Thymus (tissue), 11 donors: ENCODE measurements around the gene MACROD2. TPM values are rescaled to one million over a fixed set of nuclear protein-coding genes. Genes with fewer than 3 reads are reported as not detected.

Experiments used
- DNase-seq, 9 donors: peaks; one replicate each; pipeline ENCODE4 v3.0.0-alpha.2; 2013; ENCODE audit warnings: low spot score in 9 of 9, low read depth in 6 of 9, missing footprints in 1 of 9
- H3K27ac ChIP-seq, 2 donors: one replicate each; pipeline ENCODE4 v1.5.1; 2013; ENCODE audit warnings: control low read depth in 1 of 2, low read depth in 1 of 2, low read length in 1 of 2, mild to moderate bottlenecking in 1 of 2, moderate library complexity in 1 of 2
- H3K27me3 ChIP-seq, 2 donors: one replicate each; pipeline ENCODE4 v1.5.1; 2013; ENCODE audit warnings: low read length in 1 of 2; ENCODE audit not compliant: control insufficient read depth in 2 of 2, insufficient read depth in 1 of 2
- H3K36me3 ChIP-seq, 2 donors: one replicate each; pipeline ENCODE4 v1.5.1; 2013; ENCODE audit warnings: low read length in 1 of 2, mild to moderate bottlenecking in 1 of 2, moderate library complexity in 1 of 2; ENCODE audit not compliant: control insufficient read depth in 2 of 2, insufficient read depth in 2 of 2
- H3K4me1 ChIP-seq, 2 donors: one replicate each; pipeline ENCODE4 v1.5.1; 2013; ENCODE audit warnings: low read length in 2 of 2; ENCODE audit not compliant: control insufficient read depth in 2 of 2, insufficient read depth in 2 of 2
- H3K4me3 ChIP-seq, 2 donors: one replicate each; pipeline ENCODE4 v1.5.1; 2013; ENCODE audit warnings: low read length in 2 of 2, control low read depth in 1 of 2, mild to moderate bottlenecking in 1 of 2
- H3K9me3 ChIP-seq, 2 donors: one replicate each; pipeline ENCODE4 v1.5.1; 2013; ENCODE audit warnings: low read length in 1 of 2, mild to moderate bottlenecking in 1 of 2; ENCODE audit not compliant: control insufficient read depth in 2 of 2, insufficient read depth in 1 of 2
- WGBS: extraction: QIAGEN DNeasy Blood & Tissue Kit; methylation state at CpG from one replicate; pipeline ENCODE4 v1.1.7; 2013; 5-methylcytosine and 5-hydroxymethylcytosine counted together
- polyA plus RNA-seq: library from polyadenylated mRNA; stranded (reverse); fragments of 200-250 nt; gene quantifications from one replicate; pipeline ENCODE4 v1.2.3, GENCODE V29; 2013
- total RNA-seq: library from RNA; stranded (reverse); fragments of 120-200 nt; gene quantifications from one replicate; pipeline ENCODE4 v1.2.4, GENCODE V29; 2013
- donor health status: healthy.

MACROD2 gene
- total and polyA plus RNA-seq, 2 donors, result 1.6 to 4.2 TPM

GRCh38 chr20:15909995-15910394, 1914.7 kb downstream of the MACROD2 start:
- no peaks in the 10 kb centered on the region for H3K27me3 ChIP-seq
- H3K36me3 ChIP-seq, result no peaks in the 10 kb centered on the region
- no peaks in the 10 kb centered on the region for H3K9me3 ChIP-seq
- no peaks in the 10 kb centered on the region for H3K4me1 ChIP-seq
- no peak overlapping the region for H3K27ac ChIP-seq
- no peak for DNase-seq
- no peak overlapping the region for H3K4me3 ChIP-seq
- WGBS, result 91% methylated on average over 2 of the region's 2 CpGs

DNA sequence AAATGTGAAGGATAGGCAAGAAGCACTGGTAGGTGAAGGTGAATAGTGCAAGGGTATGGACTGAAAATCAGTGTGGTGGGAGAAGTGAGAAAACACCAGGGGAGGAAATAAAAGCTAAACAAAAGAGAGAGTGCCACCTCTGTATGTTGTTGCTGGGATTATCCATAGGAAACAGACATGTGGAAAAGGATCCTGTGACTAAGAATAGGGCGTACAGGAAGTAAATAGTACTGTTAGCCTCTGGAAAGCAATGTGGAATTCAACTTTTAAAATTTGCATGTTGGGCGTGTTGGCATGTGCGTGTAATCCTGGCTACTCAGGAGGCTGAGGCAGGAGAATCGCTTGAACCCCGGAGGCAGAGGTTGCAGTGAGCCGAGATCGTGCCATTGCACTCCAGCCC, 1916.3 kb downstream of the MACROD2 start:
- Histone ChIP-seq H3K4me3 (no peak overlapping the region), H3K27me3 (no peaks in the 10 kb centered on the region), H3K4me1 (no peaks in the 10 kb centered on the region), H3K9me3 (no peaks in the 10 kb centered on the region), H3K36me3 (no peaks in the 10 kb centered on the region), H3K27ac (no peak overlapping the region)
- no peak for DNase-seq
- WGBS, result 88% methylated on average over 7 of the region's 7 CpGs

- no peak for DNase-seq
- Histone ChIP-seq H3K27ac (no peak overlapping the region), H3K27me3 (no peaks in the 10 kb centered on the region), H3K4me3 (no peak overlapping the region), H3K9me3 (no peaks in the 10 kb centered on the region), H3K4me1 (no peaks in the 10 kb centered on the region), H3K36me3 (no peaks in the 10 kb centered on the region)
- WGBS, result 86% methylated on average over 3 of the region's 3 CpGs
Observed at GRCh38 chr20:15913391-15914025, 1918.2 kb downstream of the MACROD2 start.

- H3K4me3 ChIP-seq, result no peak overlapping the region
- H3K9me3 ChIP-seq, result no peaks in the 10 kb centered on the region
- H3K27ac ChIP-seq, result no peak overlapping the region
- no peaks in the 10 kb centered on the region for H3K36me3 ChIP-seq
- WGBS, result 89% methylated on average over 5 of the region's 5 CpGs
- DNase-seq, result no peak
- no peaks in the 10 kb centered on the region for H3K27me3 ChIP-seq
- H3K4me1 ChIP-seq, result no peaks in the 10 kb centered on the region
Observed at GRCh38 chr20:15916623-15917022, 1921.3 kb downstream of the MACROD2 start.

DNA sequence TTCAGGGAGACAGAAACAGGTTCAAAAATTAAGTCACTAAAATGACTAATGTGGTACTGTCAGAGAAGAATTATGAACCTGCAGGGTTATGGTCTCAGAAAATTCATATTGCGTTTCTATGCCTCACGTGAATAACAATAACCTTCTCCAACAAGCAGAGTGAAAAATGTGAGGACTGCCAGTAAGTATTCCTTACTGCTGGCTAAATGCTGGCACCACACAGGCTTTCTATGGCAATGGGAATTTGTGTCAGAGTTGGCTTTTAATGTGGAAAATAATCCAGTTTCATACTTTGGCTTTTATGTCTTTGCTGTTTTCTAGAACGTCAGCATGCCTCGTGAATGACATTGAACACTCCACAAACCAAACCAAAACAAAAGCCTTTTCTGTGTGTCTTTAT, 1922.0 kb downstream of the MACROD2 start:
- Histone ChIP-seq H3K4me3 (no peak overlapping the region), H3K4me1 (no peaks in the 10 kb centered on the region), H3K27ac (peak overlapping the region in 1 of 2 donors; percentile 5), H3K27me3 (no peaks in the 10 kb centered on the region), H3K36me3 (no peaks in the 10 kb centered on the region), H3K9me3 (no peaks in the 10 kb centered on the region)
- 88% methylated on average over 4 of the region's 4 CpGs for WGBS
- DNase-seq, result no peak

GRCh38 chr20:15918631-15919030, 1923.3 kb downstream of the MACROD2 start:
- H3K36me3 ChIP-seq, result no peaks in the 10 kb centered on the region
- no peaks in the 10 kb centered on the region for H3K9me3 ChIP-seq
- H3K4me3 ChIP-seq, result no peak overlapping the region
- 54% methylated on average over 3 of the region's 3 CpGs for WGBS
- H3K27me3 ChIP-seq, result no peaks in the 10 kb centered on the region
- no peak for DNase-seq
- H3K4me1 ChIP-seq, result no peaks in the 10 kb centered on the region
- H3K27ac ChIP-seq, result no peak overlapping the region

GRCh38 chr20:15919118-15919517, 1923.8 kb downstream of the MACROD2 start:
- 7% methylated on average over 4 of the region's 4 CpGs for WGBS
- DNase-seq, result peak in 1 of 9 donors; percentile 22
- no peaks in the 10 kb centered on the region for H3K36me3 ChIP-seq
- no peaks in the 10 kb centered on the region for H3K27me3 ChIP-seq
- no peaks in the 10 kb centered on the region for H3K4me1 ChIP-seq
- H3K27ac ChIP-seq, result no peak overlapping the region
- no peak overlapping the region for H3K4me3 ChIP-seq
- no peaks in the 10 kb centered on the region for H3K9me3 ChIP-seq

DNA sequence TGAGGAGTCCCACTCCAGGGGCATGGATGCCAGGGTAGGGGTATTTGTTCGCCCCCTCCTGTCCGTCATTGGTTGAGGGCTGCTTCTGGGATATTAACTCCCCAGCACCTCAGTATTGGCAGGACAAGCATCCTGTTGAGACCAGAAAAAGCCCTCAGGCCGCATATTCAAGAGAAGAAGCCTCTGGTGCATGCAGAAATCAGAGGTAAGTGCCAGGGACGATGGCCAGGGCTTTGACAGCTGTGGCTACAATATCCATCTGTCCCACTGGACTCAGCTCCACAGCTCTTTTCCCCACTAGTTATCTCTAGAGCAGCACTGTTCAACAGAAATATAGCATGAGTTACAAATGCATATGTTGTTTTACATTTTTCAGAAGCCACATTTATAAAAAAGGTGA, 1926.6 kb downstream of the MACROD2 start:
- WGBS, result 92% methylated on average over 4 of the region's 4 CpGs
- Histone ChIP-seq H3K4me1 (no peaks in the 10 kb centered on the region), H3K27ac (no peak overlapping the region)

GRCh38 chr20:15922556-15922955, 1927.2 kb downstream of the MACROD2 start:
- DNase-seq, result no peak
- no peaks in the 10 kb centered on the region for H3K9me3 ChIP-seq
- no peaks in the 10 kb centered on the region for H3K4me1 ChIP-seq
- no peak overlapping the region for H3K27ac ChIP-seq
- H3K36me3 ChIP-seq, result no peaks in the 10 kb centered on the region
- 94% methylated on average over 1 of the region's 1 CpG for WGBS
- no peak overlapping the region for H3K4me3 ChIP-seq
- H3K27me3 ChIP-seq, result no peaks in the 10 kb centered on the region

More for the DNA sequence above, 1926.6 kb downstream of the MACROD2 start:
- Histone ChIP-seq H3K9me3 (no peaks in the 10 kb centered on the region), H3K27me3 (no peaks in the 10 kb centered on the region), H3K4me3 (no peak overlapping the region), H3K36me3 (no peaks in the 10 kb centered on the region)
- DNase-seq, result no peak
